Mucosa of rectum (tissue), 2 donors: Measurements from ENCODE around the gene SLC27A3.
"Not testable (repeated sequence)": the region's sequence is repeated elsewhere in the genome, so short reads cannot be mapped to it uniquely, and the experiment has no call there.

ENCODE experiments used
- H3K27ac ChIP-seq, 2 donors: one replicate each; pipeline ENCODE4 v1.7.0; 2013; ENCODE audit warnings: inconsistent platforms in 2 of 2, low read depth in 2 of 2, low read length in 2 of 2
- H3K27me3 ChIP-seq, 2 donors: one replicate each; pipeline ENCODE4 v1.7.0; 2013; ENCODE audit warnings: low read length in 2 of 2; ENCODE audit not compliant: control insufficient read depth in 2 of 2, insufficient read depth in 2 of 2
- H3K36me3 ChIP-seq, 2 donors: one replicate each; pipeline ENCODE4 v1.7.0; 2013; ENCODE audit warnings: low read length in 2 of 2; ENCODE audit not compliant: control insufficient read depth in 2 of 2, insufficient read depth in 2 of 2
- H3K4me1 ChIP-seq, 2 donors: one replicate each; pipeline ENCODE4 v1.7.0; 2013; ENCODE audit warnings: low read length in 2 of 2, mild to moderate bottlenecking in 1 of 2; ENCODE audit not compliant: control insufficient read depth in 2 of 2, insufficient read depth in 2 of 2
- H3K4me3 ChIP-seq, 2 donors: one replicate each; pipeline ENCODE4 v1.7.0; 2013; ENCODE audit warnings: low read length in 2 of 2
- H3K9ac ChIP-seq, 2 donors: one replicate each; pipeline ENCODE4 v1.7.0; 2013; ENCODE audit warnings: low read length in 2 of 2, low read depth in 1 of 2, mild to moderate bottlenecking in 1 of 2
- H3K9me3 ChIP-seq, 2 donors: one replicate each; pipeline ENCODE4 v1.7.0; 2013; ENCODE audit warnings: low read length in 2 of 2; ENCODE audit not compliant: control insufficient read depth in 2 of 2
- donor health status: healthy.
- donor health status: Normal muscosa, but diverticular disease.

The SLC27A3 gene

GRCh38 chr1:153763365-153764225 is 11.6 kb upstream of the SLC27A3 start:
- Histone ChIP-seq H3K36me3 (peaks cover 33 to 63% of the 10 kb centered on the region in 2 donors), H3K4me3 (no peak overlapping the region), H3K9ac (no peak overlapping the region), H3K27me3 (no peaks in the 10 kb centered on the region), H3K27ac (peak overlapping the region in 1 of 2 donors; percentile 10), H3K4me1 (peaks cover 14 to 24% of the 10 kb centered on the region in 2 donors), H3K9me3 (no peaks in the 10 kb centered on the region)

- H3K4me1 ChIP-seq, result peaks cover 21 to 31% of the 10 kb centered on the region in 2 donors
- H3K27ac ChIP-seq, result peak overlapping the region in 1 of 2 donors; percentile 10
- peaks cover 31 to 61% of the 10 kb centered on the region in 2 donors for H3K36me3 ChIP-seq
- no peak overlapping the region for H3K9ac ChIP-seq
- no peak overlapping the region for H3K4me3 ChIP-seq
- no peaks in the 10 kb centered on the region for H3K9me3 ChIP-seq
- no peaks in the 10 kb centered on the region for H3K27me3 ChIP-seq
These were observed 10.9 kb upstream of the SLC27A3 start for GRCh38 chr1:153764310-153764709.

GRCh38 chr1:153766663-153767062 is 8.5 kb upstream of the SLC27A3 start:
- Histone ChIP-seq H3K4me1 (peaks cover 24 to 31% of the 10 kb centered on the region in 2 donors), H3K36me3 (peaks cover 39 to 55% of the 10 kb centered on the region in 2 donors)
- not testable (repeated sequence) for H3K9me3 ChIP-seq, H3K4me3 ChIP-seq, H3K27me3 ChIP-seq, H3K9ac ChIP-seq, H3K27ac ChIP-seq

GRCh38 chr1:153767519-153767918 is 7.7 kb upstream of the SLC27A3 start:
- peak overlapping the region; percentile 2 to 76 for H3K27ac ChIP-seq
- H3K36me3 ChIP-seq, result peaks cover 46 to 59% of the 10 kb centered on the region in 2 donors
- H3K4me1 ChIP-seq, result peaks cover 24 to 31% of the 10 kb centered on the region in 2 donors
- H3K4me3 ChIP-seq, result no peak overlapping the region
- H3K9ac ChIP-seq, result no peak overlapping the region
- H3K9me3 ChIP-seq, result no peaks in the 10 kb centered on the region
- no peaks in the 10 kb centered on the region for H3K27me3 ChIP-seq

- H3K27me3 ChIP-seq, result no peaks in the 10 kb centered on the region
- H3K4me3 ChIP-seq, result no peak overlapping the region
- peak overlapping the region; percentile 53 to 76 for H3K27ac ChIP-seq
- H3K9ac ChIP-seq, result no peak overlapping the region
- H3K36me3 ChIP-seq, result peaks cover 41 to 51% of the 10 kb centered on the region in 2 donors
- peaks cover 22 to 35% of the 10 kb centered on the region in 2 donors for H3K4me1 ChIP-seq
- no peaks in the 10 kb centered on the region for H3K9me3 ChIP-seq
These were observed 6.7 kb upstream of the SLC27A3 start for GRCh38 chr1:153768316-153769181.

- no peak overlapping the region for H3K9ac ChIP-seq
- H3K27ac ChIP-seq, result peak overlapping the region; percentile 53 to 76
- H3K4me3 ChIP-seq, result no peak overlapping the region
- no peaks in the 10 kb centered on the region for H3K9me3 ChIP-seq
- peaks cover 37 to 44% of the 10 kb centered on the region in 2 donors for H3K36me3 ChIP-seq
- no peaks in the 10 kb centered on the region for H3K27me3 ChIP-seq
- peaks cover 17 to 30% of the 10 kb centered on the region in 2 donors for H3K4me1 ChIP-seq
These were observed 6.0 kb upstream of the SLC27A3 start for GRCh38 chr1:153769221-153769620.

- no peak overlapping the region for H3K27ac ChIP-seq
- H3K4me3 ChIP-seq, result no peak overlapping the region
- H3K9me3 ChIP-seq, result no peaks in the 10 kb centered on the region
- no peaks in the 10 kb centered on the region for H3K27me3 ChIP-seq
- H3K4me1 ChIP-seq, result peaks cover 20 to 30% of the 10 kb centered on the region in 2 donors
- H3K36me3 ChIP-seq, result peaks cover 30 to 36% of the 10 kb centered on the region in 2 donors
- H3K9ac ChIP-seq, result no peak overlapping the region
These were observed 4.4 kb upstream of the SLC27A3 start for GRCh38 chr1:153770797-153771196.

GRCh38 chr1:153771261-153771660 is 3.9 kb upstream of the SLC27A3 start:
- Histone ChIP-seq H3K9ac (no peak overlapping the region), H3K36me3 (peaks cover 30 to 36% of the 10 kb centered on the region in 2 donors), H3K9me3 (no peaks in the 10 kb centered on the region), H3K4me1 (peaks cover 23 to 35% of the 10 kb centered on the region in 2 donors), H3K27ac (no peak overlapping the region), H3K27me3 (no peaks in the 10 kb centered on the region), H3K4me3 (no peak overlapping the region)

- Histone ChIP-seq H3K4me3 (no peak overlapping the region), H3K4me1 (peaks cover 31 to 42% of the 10 kb centered on the region in 2 donors), H3K9ac (no peak overlapping the region), H3K27me3 (no peaks in the 10 kb centered on the region), H3K9me3 (no peaks in the 10 kb centered on the region), H3K36me3 (peaks cover 30 to 36% of the 10 kb centered on the region in 2 donors), H3K27ac (no peak overlapping the region)
These were observed 3.2 kb upstream of the SLC27A3 start for GRCh38 chr1:153771841-153772593.
